C4-2B (cell line): ENCODE data around the gene KRT7.

Source experiments
- H3K27ac ChIP-seq: fragments of 450-650 bp; 2 replicates; pipeline ENCODE4 v1.5.1; 2017
- ZFX ChIP-seq: fragments of 450-650 bp; IDR thresholded peaks from 2 replicates; pipeline ENCODE4 v1.6.1; 2017
- TF ChIP-seq, protein P1 (sequence below): fragments of 450-650 bp; conservative IDR thresholded peaks from 2 replicates; pipeline ENCODE4 v1.5.1; 2017; ENCODE audit warnings: mild to moderate bottlenecking

KRT7 gene

DNA sequence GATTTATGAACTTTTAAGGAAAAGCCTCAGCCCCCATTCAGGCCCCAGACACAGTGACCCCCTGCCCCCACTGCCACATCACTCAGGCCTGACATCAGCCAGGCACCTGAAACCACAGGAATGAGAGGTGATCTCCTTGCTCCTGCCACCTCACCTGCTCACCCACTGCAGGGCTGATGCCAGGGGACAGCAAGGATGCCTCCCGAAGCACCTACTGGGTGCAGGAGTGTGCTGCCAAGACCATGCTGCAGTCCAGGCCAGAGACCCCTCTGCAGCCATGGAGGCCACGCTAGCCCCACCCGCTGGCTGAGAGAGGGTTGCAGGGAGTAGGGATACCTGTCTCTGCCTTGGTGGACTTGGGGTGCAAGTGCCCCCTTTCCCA lies 18.6 kb upstream of the KRT7 start:
- TF ChIP-seq, protein P1, sequence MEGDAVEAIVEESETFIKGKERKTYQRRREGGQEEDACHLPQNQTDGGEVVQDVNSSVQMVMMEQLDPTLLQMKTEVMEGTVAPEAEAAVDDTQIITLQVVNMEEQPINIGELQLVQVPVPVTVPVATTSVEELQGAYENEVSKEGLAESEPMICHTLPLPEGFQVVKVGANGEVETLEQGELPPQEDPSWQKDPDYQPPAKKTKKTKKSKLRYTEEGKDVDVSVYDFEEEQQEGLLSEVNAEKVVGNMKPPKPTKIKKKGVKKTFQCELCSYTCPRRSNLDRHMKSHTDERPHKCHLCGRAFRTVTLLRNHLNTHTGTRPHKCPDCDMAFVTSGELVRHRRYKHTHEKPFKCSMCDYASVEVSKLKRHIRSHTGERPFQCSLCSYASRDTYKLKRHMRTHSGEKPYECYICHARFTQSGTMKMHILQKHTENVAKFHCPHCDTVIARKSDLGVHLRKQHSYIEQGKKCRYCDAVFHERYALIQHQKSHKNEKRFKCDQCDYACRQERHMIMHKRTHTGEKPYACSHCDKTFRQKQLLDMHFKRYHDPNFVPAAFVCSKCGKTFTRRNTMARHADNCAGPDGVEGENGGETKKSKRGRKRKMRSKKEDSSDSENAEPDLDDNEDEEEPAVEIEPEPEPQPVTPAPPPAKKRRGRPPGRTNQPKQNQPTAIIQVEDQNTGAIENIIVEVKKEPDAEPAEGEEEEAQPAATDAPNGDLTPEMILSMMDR, result no peak
- TF ChIP-seq ZFX, result no peak
- no peak overlapping the region for H3K27ac ChIP-seq

DNA sequence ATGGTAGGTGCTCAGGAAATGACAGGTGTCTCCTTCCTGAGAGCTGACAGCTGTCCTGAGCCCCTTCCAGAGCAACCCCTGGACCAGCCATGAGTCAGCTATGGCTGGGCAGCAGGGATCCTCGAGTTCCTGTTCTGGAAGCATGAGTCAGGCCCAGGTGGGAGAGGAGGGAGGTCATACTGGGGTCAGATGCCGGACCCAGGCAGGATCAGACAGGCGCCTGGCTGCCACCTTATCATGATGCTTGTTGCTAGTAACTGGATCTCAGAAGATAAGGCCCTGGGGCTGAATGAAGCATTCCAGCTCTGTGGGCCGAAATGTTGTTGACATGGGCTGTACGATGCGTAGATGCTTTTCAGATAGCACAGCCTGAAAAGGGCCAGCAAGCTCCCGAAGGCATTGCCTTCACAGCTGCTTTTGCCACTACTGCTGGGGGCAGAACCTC lies 17.4 kb upstream of the KRT7 start:
- peak overlapping the region; percentile 67 for H3K27ac ChIP-seq
- no peak for TF ChIP-seq ZFX
- TF ChIP-seq, protein P1, result no peak

DNA sequence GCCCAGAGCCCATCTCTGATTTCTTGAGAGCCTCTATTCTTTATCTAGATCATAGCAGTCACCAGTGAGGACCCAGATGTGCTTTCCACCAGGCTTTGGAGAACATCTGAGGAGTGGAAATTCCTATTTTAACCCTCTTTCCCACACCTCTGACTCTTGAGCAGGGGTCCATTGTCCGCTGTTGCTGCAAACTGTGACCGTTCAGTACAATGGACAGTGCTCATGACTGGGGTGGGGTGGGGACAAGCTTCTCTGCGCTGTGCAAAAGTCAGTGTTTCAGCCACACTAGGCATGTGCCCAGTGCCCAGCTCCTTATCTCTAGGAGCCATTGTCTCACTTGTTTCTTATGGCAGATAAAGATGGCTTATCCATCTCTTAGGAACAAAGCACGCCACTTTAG lies 16.9 kb upstream of the KRT7 start:
- H3K27ac ChIP-seq, result peak overlapping the region; percentile 67
- TF ChIP-seq, protein P1, result no peak
- TF ChIP-seq ZFX, result no peak

DNA sequence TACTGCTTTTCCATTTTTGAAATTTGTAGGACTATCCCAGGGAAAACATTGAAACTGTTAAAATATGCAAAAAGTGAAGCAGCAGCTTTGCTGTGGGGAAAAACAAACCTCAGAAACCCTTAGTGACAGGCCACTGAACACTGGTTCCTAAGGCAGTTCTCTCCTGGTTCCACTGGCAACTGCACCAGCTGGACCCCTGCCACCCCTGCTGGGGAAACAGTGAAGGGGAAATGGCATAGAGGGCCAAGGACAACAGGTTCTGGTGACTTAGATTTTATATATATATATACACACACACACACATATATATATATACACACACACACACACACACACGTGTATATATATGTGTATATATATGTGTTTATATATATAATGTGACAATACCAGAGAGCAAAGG lies 16.2 kb upstream of the KRT7 start:
- peak overlapping the region; percentile 67 for H3K27ac ChIP-seq
- TF ChIP-seq, protein P1, result no peak; the same call in 1 of the 2 replicates
- TF ChIP-seq ZFX, result no peak

DNA sequence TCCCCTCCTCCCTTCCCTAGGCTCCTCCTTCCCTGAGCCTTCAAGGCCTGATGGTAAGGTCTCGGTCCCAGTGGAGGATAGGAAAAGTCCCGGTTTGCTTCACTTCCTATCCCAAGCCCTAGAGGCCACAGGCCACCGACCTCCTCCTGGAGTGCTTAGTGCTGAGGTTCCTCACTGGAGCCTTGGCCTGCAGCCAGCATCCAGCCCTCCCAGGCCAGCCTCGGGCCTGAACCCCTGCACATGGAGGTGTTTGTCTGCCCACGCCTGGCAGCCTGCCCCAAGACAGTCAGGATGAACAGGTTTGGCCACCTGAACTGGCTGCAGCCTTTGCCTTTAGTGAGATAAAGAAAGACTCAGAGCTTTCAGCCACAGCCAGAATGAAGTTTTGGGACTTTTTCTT lies 15.8 kb upstream of the KRT7 start:
- H3K27ac ChIP-seq, result peak overlapping the region; percentile 67
- TF ChIP-seq ZFX, result no peak

DNA sequence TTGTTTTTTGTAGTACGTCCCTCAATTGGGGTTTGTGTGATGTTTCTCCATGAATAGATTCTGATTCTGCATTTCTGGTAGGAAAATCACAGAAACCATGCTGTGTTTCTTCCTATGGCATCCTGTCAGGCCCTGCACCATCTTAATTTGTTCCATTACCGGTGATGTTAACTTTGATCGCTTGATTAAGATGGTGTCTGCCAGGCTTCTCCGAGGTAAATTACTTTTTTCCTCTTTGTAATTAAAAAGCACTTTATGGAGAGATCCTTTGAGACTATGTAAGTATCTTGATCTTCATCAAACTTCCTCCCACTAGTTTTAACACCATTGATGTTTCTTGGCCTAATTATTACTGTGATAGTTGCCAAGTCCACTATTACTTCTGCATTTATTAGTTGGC lies 15.0 kb upstream of the KRT7 start:
- H3K27ac ChIP-seq, result peak overlapping the region; percentile 67; the same call in 1 of the 2 replicates
- TF ChIP-seq ZFX, result no peak
- TF ChIP-seq, protein P1, result no peak

DNA sequence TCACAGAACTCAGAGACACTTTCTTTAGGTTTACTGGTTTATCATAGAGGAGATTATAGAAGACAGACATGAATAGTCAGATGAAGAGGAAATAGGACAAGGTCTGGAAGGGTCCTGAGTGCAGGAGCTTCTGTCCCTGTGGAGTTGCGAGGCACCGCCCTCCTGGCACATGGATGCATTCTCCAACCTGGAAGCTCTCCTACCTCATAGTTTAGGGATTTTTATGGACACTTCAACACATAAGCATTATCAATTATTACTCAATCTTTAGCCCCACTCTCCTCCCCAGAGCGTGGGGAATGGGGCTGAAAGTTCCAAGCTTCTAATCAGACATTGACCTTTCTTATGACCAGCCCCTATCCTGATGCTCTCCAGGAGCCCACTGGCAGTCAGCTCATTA lies 12.6 kb upstream of the KRT7 start:
- H3K27ac ChIP-seq, result no peak overlapping the region

More for the DNA sequence above, 12.6 kb upstream of the KRT7 start:
- no peak for TF ChIP-seq ZFX
- TF ChIP-seq, protein P1, result no peak
